H4 (cell line): ENCODE data around the gene ARSB. TPM values are rescaled to one million over a fixed set of nuclear protein-coding genes. Genes with fewer than 3 reads are reported as not detected.
A peak's percentile ranks its signal among the peaks of the same experiment; 100 is the strongest.
"Not testable (repeated sequence)": the region's sequence is repeated elsewhere in the genome, so short reads cannot be mapped to it uniquely, and the experiment has no call there.

Source experiments
- DNase-seq: peaks from one replicate; pipeline ENCODE4 v3.0.0-alpha.2; 2015; ENCODE audit warnings: low spot score
- total RNA-seq: library from RNA; depleted of rRNA; stranded (reverse); fragments of >200 nt; shearing (Covaris generic); gene quantifications from 2 replicates; pipeline ENCODE4 v1.2.3, GENCODE V29; 2014

ARSB gene
- total RNA-seq, 1 experiment from 2014 or later = 18.5 TPM

DNA sequence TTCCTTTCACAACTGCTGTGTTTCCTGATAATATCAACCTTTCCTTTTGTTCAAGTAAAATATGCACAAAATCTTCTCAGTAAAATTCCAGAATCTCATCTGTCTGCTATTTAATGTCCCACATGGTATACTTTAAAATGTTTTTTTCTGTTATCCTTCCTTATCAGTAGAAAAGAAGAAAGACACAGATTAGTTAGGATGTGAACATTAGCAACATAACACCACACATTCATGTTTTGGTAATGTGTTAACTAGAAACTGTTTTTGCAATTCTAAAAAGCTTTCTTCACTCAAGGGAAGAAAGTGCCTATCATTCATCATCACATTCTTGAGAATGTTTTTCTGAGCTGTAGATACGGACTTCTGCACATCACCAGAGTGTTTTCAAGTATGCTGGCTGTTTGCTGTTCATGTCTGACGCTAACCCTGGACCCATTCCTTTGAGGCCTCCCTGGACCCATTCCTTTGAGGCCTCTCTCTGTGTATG is 10.5 kb upstream of the ARSB start:
- no peak for DNase-seq

DNA sequence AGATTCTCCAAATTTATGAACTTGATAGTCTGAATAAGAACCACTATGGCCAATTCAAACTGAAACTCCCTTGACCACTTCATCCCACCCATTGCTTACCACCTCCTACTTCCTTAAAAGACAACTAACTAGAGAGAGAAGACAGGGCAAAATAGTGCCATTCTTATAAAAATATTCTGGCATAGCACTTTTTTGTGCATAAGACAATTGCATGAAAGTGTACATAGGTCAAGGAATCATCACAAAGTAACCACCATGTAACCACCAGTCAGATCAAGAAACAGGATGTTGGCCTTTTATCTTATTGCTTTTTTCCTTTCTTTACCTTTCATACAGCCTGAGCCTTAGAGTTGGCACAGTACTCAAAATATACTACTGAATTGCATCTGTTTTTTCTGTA is 8.1 kb upstream of the ARSB start:
- DNase-seq = no peak

- no peak for DNase-seq
Measured at GRCh38 chr5:78992146-78992545, 7.0 kb upstream of the ARSB start.

DNA sequence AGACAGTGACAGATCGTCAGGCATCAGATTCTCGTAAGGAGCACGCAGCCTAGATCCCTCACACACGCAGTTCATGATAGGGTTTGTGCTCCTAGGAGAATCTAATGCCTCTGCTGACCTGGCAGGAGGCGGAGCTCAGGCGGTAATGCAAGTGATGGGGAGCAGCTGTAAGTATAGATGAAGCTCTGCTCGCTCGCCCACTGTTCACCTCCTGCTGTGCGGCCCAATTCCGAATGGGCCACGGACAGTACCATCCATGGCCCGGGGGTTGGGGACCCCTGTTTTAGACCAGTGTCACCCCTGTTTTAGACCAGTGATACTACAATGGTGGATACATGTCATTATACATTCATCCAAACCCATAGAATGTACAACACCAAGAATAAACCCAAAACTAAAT is 4.0 kb upstream of the ARSB start:
- no peak for DNase-seq

- peak; percentile 37 for DNase-seq
Measured at GRCh38 chr5:78985725-78986223, 664 bp upstream of the ARSB start.

GRCh38 chr5:78984439-78985115 is 533 bp downstream of the ARSB start:
- DNase-seq = peak; percentile 72

- no peak for DNase-seq
Measured at GRCh38 chr5:78983601-78984438, 1.3 kb downstream of the ARSB start.

GRCh38 chr5:78983194-78983593 is 1.9 kb downstream of the ARSB start:
- not testable (repeated sequence) for DNase-seq

DNA sequence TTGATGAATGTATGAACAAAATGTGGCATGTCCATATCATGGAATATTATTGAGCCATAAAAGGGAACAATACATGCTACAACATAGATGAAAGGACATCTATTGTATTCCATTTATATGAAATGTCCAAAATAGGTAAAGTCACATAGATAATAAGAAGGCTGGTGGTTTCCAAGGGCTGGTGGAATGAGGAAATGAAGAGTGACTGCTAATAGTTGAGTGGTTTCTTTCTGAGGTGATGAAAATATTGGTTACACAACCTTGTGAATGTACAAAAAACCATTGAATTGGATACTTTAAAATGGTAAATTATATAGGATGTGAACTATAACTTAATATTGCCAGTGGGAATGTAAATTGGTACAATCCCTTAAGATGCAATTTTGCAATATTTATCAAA is 5.2 kb downstream of the ARSB start:
- no peak for DNase-seq

DNA sequence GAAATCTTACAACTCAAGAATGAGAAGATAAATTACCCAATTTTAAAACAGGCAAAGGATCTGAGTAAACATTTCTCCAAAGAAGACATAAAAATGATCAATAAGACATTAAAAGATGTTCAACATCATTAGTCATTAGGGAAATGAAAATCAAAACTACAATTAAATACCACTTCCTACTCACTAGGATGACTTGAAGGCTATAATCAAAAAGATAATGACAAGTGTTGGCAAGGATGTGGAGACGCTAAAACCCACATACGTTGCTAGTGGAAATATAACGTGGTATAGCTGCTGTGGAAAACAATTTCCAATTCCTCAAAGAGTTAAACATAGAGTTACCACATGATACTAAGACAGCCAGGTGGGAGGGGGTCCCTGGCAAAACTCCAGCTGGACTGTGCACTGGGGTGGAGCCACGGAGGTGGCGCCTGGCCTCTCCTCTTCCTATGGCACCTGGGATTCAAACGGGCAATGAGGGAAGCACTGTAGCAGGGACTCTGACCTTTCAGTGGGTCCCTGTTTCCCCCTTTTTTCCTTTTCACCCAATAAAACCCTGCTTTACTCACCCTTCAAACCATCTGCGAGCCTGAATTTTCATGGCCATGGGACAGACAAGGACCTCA is 5.9 kb downstream of the ARSB start:
- no peak for DNase-seq

DNA sequence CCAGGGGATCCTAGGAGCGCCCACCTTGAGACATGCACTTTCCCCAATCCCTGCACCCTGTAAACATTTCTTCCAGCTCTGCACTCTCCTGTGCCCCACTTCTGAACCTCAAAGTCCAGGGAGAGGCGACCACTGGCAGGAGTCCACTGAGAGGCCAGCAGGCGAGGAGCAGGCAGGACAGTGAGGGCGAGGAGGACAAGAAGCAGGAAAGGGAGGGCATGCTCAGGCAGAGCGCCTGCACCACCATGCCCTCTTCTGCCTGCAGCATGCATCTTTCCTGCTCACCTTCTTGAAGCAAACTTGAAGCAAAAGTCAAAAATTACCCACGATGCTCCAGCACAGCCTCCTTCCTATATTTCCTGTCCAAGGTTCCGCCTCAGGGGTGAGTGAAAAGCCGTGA is 10.1 kb downstream of the ARSB start:
- no peak for DNase-seq

DNA sequence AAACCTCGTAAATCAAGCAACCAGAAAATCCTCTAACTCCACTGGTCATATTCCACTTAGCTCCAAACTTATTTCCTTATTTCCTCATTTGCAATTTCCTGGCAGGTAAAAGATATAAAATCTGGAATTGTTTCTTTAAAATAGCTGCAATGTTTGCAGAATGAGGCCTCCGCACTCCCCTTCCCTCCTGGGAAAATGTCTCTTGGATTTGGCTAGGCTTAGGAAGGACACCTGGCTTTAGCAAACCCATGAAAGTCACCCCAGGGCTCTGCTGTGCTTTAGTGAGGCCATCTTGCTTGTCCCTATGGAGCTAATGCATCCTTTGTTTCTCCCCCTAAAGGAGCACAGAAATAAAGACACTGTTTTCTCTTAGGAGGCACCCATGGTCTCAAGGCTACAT is 10.5 kb downstream of the ARSB start:
- no peak for DNase-seq

DNA sequence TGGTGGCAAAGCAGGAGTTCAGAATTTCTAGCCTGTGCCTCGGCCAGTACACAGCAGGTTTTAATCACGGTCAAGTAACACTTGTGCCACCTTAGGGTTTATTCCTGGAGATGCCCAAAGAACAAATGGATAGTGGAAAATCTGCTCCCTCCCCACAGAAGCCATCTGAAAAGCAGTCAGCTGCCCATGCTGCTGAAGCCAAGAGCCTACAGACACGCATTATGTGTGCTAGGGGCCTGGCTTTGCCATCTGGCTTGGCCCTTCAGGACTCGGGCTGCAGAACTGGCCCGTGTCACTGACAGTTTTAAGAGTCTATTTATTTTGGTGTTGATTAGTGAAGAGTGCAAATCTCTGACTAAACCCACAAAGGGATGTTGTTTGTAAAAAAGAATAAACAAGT is 11.1 kb downstream of the ARSB start:
- no peak for DNase-seq

DNA sequence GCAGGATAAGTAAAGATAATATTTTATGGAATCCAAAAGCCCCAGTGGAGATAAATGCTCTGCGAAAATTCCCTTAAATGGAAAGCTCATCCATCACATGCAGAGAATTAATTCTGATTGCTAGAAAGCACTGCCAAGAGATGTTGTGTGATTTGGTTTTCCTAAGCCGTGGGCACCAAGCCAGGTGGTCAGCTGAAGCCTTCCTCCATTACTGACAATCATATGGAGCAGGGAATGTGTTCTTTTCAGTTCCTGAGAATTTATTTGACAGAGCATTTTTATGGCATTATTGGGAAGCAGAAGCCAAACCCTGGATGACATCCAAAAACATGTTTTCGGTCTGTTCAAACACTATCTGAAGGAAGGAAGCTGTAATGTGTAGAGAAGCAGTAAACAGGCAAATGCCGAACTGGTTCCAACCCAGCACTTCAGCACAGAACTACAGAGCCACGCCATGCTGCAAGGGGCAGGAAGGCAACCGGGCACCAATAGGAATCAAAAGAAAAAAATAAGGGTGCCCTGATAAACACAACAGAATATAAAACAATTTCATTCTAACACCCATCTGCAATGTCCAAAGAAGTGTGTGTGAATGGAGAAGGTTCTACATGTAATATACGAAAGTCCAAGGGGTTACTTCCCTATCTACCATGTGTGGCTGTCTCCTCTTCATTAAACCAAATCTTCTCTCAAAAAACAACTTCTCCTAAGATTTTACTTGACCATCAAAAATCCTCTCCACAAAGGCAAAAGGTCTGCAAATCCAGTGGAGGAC is 12.3 kb downstream of the ARSB start:
- no peak for DNase-seq

GRCh38 chr5:78971998-78972397 is 13.1 kb downstream of the ARSB start:
- no peak for DNase-seq

- DNase-seq = no peak
Measured at GRCh38 chr5:78968781-78969180, 16.3 kb downstream of the ARSB start.

GRCh38 chr5:78964889-78965288 is 20.2 kb downstream of the ARSB start:
- DNase-seq = peak; percentile 66

DNA sequence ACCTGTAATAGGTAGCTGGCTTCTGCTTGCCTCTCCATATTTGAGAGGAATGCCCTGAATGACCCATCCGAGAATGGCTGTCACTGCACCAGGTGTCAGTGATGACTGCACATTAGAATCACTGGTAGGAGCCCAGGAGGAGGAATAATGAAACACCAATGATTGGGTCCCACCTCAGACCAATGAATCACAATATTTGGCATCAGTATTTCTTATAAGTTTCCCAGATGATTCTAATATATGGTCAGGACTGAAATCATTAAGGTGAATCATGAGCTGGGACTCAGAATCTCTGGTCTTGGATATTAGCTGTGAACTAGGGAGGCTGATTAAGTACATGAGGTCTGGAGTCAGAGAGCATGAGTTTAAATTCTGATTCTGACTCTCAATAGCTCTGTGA is 23.4 kb downstream of the ARSB start:
- DNase-seq = no peak

DNA sequence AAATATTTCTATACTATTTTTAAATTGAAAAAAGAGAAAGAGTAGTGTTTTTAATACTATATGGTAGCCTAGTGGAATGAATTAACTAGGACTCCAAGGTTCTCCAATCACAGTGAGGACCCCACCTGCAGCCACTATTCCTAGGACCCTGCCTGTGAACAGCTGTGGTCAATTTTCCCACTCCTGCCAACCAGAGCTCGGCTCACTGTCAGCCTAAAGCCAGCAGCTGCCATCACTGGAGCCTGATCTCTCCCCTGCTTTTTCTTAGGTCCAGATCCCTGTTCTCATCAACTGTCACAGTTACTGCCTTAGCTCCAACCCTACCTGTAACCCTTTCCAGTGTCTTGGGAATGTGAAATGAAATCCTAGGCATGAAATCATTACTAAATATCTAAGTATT is 25.3 kb downstream of the ARSB start:
- no peak for DNase-seq

DNA sequence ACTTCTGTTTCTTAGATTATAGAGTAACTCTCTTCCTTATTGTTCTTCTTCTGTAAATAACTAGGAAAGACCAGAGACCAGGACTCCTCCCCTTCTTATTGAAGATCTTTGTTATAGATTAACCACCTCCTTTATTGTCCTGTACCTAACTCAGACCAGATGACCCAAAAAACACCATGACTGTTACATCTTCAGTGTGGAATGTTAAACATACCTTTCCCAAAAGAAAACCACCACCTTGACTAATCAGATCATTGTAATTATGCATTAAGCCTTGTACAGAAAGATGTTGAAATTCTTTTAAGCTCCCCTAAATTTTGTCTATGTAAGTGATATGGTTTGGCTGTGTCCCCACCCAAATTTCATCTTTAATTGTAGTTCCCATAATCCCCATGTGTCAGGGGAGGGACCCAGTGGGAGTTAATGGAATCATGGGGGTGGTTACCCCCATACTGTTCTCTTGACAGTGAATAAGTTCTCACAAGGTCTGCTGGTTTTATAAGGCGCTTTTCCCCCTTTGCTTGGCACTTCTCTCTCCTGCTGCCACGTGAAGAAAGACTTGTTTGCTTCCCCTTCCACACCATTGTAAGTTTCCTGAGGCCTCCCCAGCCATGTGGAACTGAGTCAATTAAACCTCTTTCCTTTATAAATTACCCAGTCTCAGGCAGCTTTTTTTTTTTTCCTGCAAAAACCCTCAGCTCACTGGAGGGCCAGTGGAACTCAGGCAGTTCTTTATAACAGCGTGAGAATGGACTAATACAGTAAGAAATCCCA is 26.3 kb downstream of the ARSB start:
- no peak for DNase-seq

GRCh38 chr5:78956901-78957300 is 28.2 kb downstream of the ARSB start:
- no peak for DNase-seq
